ENCODE data around the gene ARSG.

GRCh38 chr17:68324654-68325336 is 33.5 kb downstream of the ARSG start:
- no peak for TF ChIP-seq GATA3 (IDR thresholded peaks at IDR 0.05; ENCODE audit: low read depth, low read length)
- no peak for TF ChIP-seq GATA2 (IDR thresholded peaks at IDR 0.05; ENCODE audit: low read depth, low read length)
